Spleen (tissue), 11 donors: ENCODE data around the gene TRPM2. TPM values are rescaled to one million over a fixed set of nuclear protein-coding genes. Genes with fewer than 3 reads are reported as not detected.

Experiments used
- DNase-seq: peaks from one replicate; pipeline ENCODE4 v3.0.0-alpha.2; 2020
- H3K27ac ChIP-seq, 8 donors: fragments of 200-600 bp; sonication (generic) in 7 of 8; 1 replicate in 4 of 8; 2 replicates in 4 of 8; pipeline versions ENCODE4 v1.5.0 to v1.8.0; 2016 to 2021; ENCODE audit warnings: inconsistent platforms in 4 of 8, mild to moderate bottlenecking in 4 of 8, moderate library complexity in 1 of 8
- H3K27me3 ChIP-seq, 7 donors: fragments of 200-600 bp; sonication (generic) in 6 of 7; replicated peaks in 1 of 7; 1 replicate in 4 of 7; 2 replicates in 3 of 7; pipeline versions ENCODE4 v1.5.0 to v1.8.0; 2016 to 2021; ENCODE audit warnings: inconsistent platforms in 3 of 7, mild to moderate bottlenecking in 1 of 7
- H3K36me3 ChIP-seq, 6 donors: fragments of 200-600 bp; sonication (generic) in 5 of 6; 1 replicate in 4 of 6; 2 replicates in 2 of 6; pipeline versions ENCODE4 v1.5.0 to v1.8.0; 2016 to 2021; ENCODE audit warnings: inconsistent platforms in 2 of 6
- H3K4me1 ChIP-seq, 6 donors: fragments of 200-600 bp; sonication (generic) in 5 of 6; 1 replicate in 3 of 6; 2 replicates in 3 of 6; pipeline versions ENCODE4 v1.5.0 to v1.8.0; 2016 to 2021; ENCODE audit warnings: inconsistent platforms in 3 of 6
- H3K4me3 ChIP-seq, 8 donors: fragments of 200-600 bp; sonication (generic) in 7 of 8; 1 replicate in 4 of 8; 2 replicates in 4 of 8; pipeline versions ENCODE4 v1.5.0 to v1.8.0; 2016 to 2021; ENCODE audit warnings: inconsistent platforms in 4 of 8, mild to moderate bottlenecking in 4 of 8, moderate library complexity in 2 of 8
- H3K9me3 ChIP-seq, 8 donors: fragments of 200-600 bp; sonication (generic) in 7 of 8; 1 replicate in 4 of 8; 2 replicates in 4 of 8; pipeline versions ENCODE4 v1.5.0 to v1.8.0; 2016 to 2021; ENCODE audit warnings: inconsistent platforms in 4 of 8
- CTCF ChIP-seq, 11 experiments: fragments of 200-600 bp in 7 of 11; fragments of 450-650 bp in 4 of 11; sonication (generic) in 4 of 11; IDR thresholded peaks in 8 of 11; conservative IDR thresholded peaks in 3 of 11; 1 replicate in 7 of 11; 2 replicates in 4 of 11; pipeline versions ENCODE4 v1.4.0 to v1.8.0; 2016 to 2021; ENCODE audit warnings: antibody characterized with exemption in 11 of 11, inconsistent platforms in 4 of 11, mild to moderate bottlenecking in 1 of 11
- POLR2A ChIP-seq, 3 donors: fragments of 450-650 bp; IDR thresholded peaks; one replicate each; pipeline ENCODE4 v1.5.1; 2017; ENCODE audit warnings: antibody characterized with exemption in 3 of 3, mild to moderate bottlenecking in 1 of 3
- POLR2AphosphoS5 ChIP-seq, 3 donors: sonication (generic); formaldehyde crosslinking; IDR thresholded peaks; one replicate each; pipeline ENCODE4 v1.5.1; 2017; ENCODE audit warnings: antibody characterized with exemption in 3 of 3
- WGBS, 5 donors: extraction: QIAGEN DNeasy Blood & Tissue Kit in 3 of 5; methylation state at CpG; one replicate each; pipeline versions ENCODE4 v1.1.5 to v1.1.7; 2013 to 2018; 5-methylcytosine and 5-hydroxymethylcytosine counted together
- intact Hi-C: fragments of 100-400 bp; cut with DNase I; formaldehyde crosslinking; loops from one replicate; pipeline ENCODE4 v1.15.0; 2023; ENCODE audit warnings: low total_unique reads
- polyA plus RNA-seq, 3 donors: library from polyadenylated mRNA; stranded (reverse); fragments of 200-250 nt; gene quantifications; one replicate each; pipeline ENCODE4 v1.2.1, GENCODE V29; 2013
- total RNA-seq, 7 donors: library from RNA; depleted of rRNA in 3 of 7; stranded (reverse); fragments of >200 nt in 3 of 7; fragmentation: NEBNext Ultra II Directional in 4 of 7; extraction: Animal tissue kit (Norgen Biotek cat#: 25700) in 4 of 7; gene quantifications; one replicate each; pipeline versions ENCODE4 v1.1.0 to v1.2.1, GENCODE V29; 2016 to 2021
- donor health status: healthy with polysubstance abuse.
- donor health status: DM: no; HTN: no; CAD: no; lungs with moderate emphysema.
- donor health status: DM: no; HTN: no; CAD: no.
- donor health status: Bipolar disorder and iron deficiency.
- donor health status: healthy.
- donor health status: DM: no; HTN: no; CAD: no.
- donor health status: DM: yes; HTN: yes; CAD: no.

The TRPM2 gene
- total and polyA plus RNA-seq, 10 donors = 10.4 to 44.1 (median 23.3) TPM

GRCh38 chr21:44305691-44306090 lies 47.7 kb upstream of the TRPM2 start:
- intact Hi-C loops = no loop called here
- WGBS, 5 donors = 47 to 82% (median 62%) methylated on average over 7 to 9 of the region's 9 CpGs

GRCh38 chr21:44306936-44307704 lies 46.3 kb upstream of the TRPM2 start:
- Histone ChIP-seq H3K36me3 (peaks cover 0 to 65% (median 38%) of the 10 kb centered on the region in 6 donors), H3K9me3 (no peaks in the 10 kb centered on the region), H3K4me3 (no peak overlapping the region), H3K27ac (no peak overlapping the region), H3K27me3 (no peaks in the 10 kb centered on the region), H3K4me1 (peaks cover 8 to 53% (median 42%) of the 10 kb centered on the region in 6 donors)
- TF ChIP-seq POLR2A (IDR thresholded peaks at IDR 0.05) (no peak), CTCF (IDR thresholded peaks at IDR 0.05 in 8 of 11, conservative IDR thresholded peaks at IDR 0.05 in 3 of 11) (no peak), POLR2AphosphoS5 (IDR thresholded peaks at IDR 0.05) (no peak)
- intact Hi-C loops = no loop called here
- 90 to 96% (median 92%) methylated on average over 19 to 21 of the region's 21 CpGs for WGBS, 5 donors
- no peak for DNase-seq

More at GRCh38 chr21:44305691-44306090, 47.7 kb upstream of the TRPM2 start:
- Histone ChIP-seq H3K27ac (peak overlapping the region in 6 of 8 donors; percentile 13 to 93 (median 60)), H3K27me3 (no peaks in the 10 kb centered on the region), H3K4me1 (peaks cover 23 to 68% (median 56%) of the 10 kb centered on the region in 6 donors), H3K9me3 (no peaks in the 10 kb centered on the region), H3K36me3 (peaks cover 0 to 50% (median 23%) of the 10 kb centered on the region in 6 donors), H3K4me3 (no peak overlapping the region)
- no peak for DNase-seq
- TF ChIP-seq CTCF (IDR thresholded peaks at IDR 0.05 in 8 of 11, conservative IDR thresholded peaks at IDR 0.05 in 3 of 11) (no peak), POLR2AphosphoS5 (IDR thresholded peaks at IDR 0.05) (peak; percentile 49 to 65 (median 58)), POLR2A (IDR thresholded peaks at IDR 0.05) (no peak)

GRCh38 chr21:44310628-44311507 lies 42.6 kb upstream of the TRPM2 start:
- Histone ChIP-seq H3K27me3 (no peaks in the 10 kb centered on the region), H3K4me1 (peaks cover 0 to 16% (median 6%) of the 10 kb centered on the region in 6 donors), H3K36me3 (peaks cover 0 to 100% (median 67%) of the 10 kb centered on the region in 6 donors), H3K27ac (no peak overlapping the region), H3K4me3 (no peak overlapping the region), H3K9me3 (no peaks in the 10 kb centered on the region)
- no peak for DNase-seq
- TF ChIP-seq CTCF (IDR thresholded peaks at IDR 0.05 in 8 of 11, conservative IDR thresholded peaks at IDR 0.05 in 3 of 11) = no peak
- TF ChIP-seq POLR2A (IDR thresholded peaks at IDR 0.05) = no peak
- TF ChIP-seq POLR2AphosphoS5 (IDR thresholded peaks at IDR 0.05) = no peak
- WGBS, 5 donors = 92 to 96% (median 94%) methylated on average over 18 to 28 of the region's 28 CpGs
- intact Hi-C loops = no loop called here
